Measurements from ENCODE around the gene SLC25A22.

GRCh38 chr11:824292-824880, 26.3 kb upstream of the SLC25A22 start:
- TF ChIP-seq CTCF (IDR thresholded peaks at IDR 0.05; ENCODE audit: insufficient read depth, low read length, poor library complexity, severe bottlenecking) (no peak), EZH2phosphoT487 (conservative IDR thresholded peaks at IDR 0.05; ENCODE audit: low read length) (no peak)
